Activated T-cell treated with anti-CD3 and anti-CD28 coated beads, Interleukin-2, amount 50 U/mL, for 72 hours (primary cell): ENCODE results near the gene SDC4. TPM values are rescaled to one million over a fixed set of nuclear protein-coding genes. Genes with fewer than 3 reads are reported as not detected.

Source experiments
- ATAC-seq, 2 donors: fragments of 150-1000 bp; cut with Tn5 transposase; replicated peaks in 1 of 2; 2 replicates each; pipeline ENCODE4 v1.10.0; 2021; ENCODE audit warnings: moderate library complexity in 2 of 2, mild to moderate bottlenecking in 1 of 2
- DNase-seq, 2 donors: peaks; one replicate each; pipeline ENCODE4 v3.0.0; 2021 to 2022; ENCODE audit warnings: mixed read lengths in 1 of 2
- H3K27ac Mint-ChIP-seq: one replicate; pipeline ENCODE4 v1.8.0; 2022; ENCODE audit warnings: mild to moderate bottlenecking, moderate library complexity, mixed read lengths
- H3K27me3 Mint-ChIP-seq: one replicate; pipeline ENCODE4 v1.8.0; 2022; ENCODE audit warnings: low read depth, mixed read lengths
- H3K36me3 Mint-ChIP-seq, 2 donors: one replicate each; pipeline ENCODE4 v1.8.0; 2022; ENCODE audit warnings: mixed read lengths in 2 of 2, mild to moderate bottlenecking in 1 of 2; ENCODE audit not compliant: insufficient read depth in 2 of 2
- H3K4me1 Mint-ChIP-seq: one replicate; pipeline ENCODE4 v1.8.0; 2022; ENCODE audit warnings: low read depth, mixed read lengths
- H3K4me3 Mint-ChIP-seq, 2 donors: one replicate each; pipeline ENCODE4 v1.8.0; 2022; ENCODE audit warnings: mild to moderate bottlenecking in 2 of 2, mixed read lengths in 2 of 2, moderate library complexity in 2 of 2
- H3K9me3 Mint-ChIP-seq, 2 donors: one replicate each; pipeline ENCODE4 v1.8.0; 2022; ENCODE audit warnings: mixed read lengths in 2 of 2
- total RNA-seq, 2 donors: library from RNA; stranded (reverse); gene quantifications; one replicate each; pipeline ENCODE4 v1.2.3, GENCODE V29; 2022

SDC4 gene
- total RNA-seq, 2 donors from 2014 or later, result 37.7 to 51.1 TPM

GRCh38 chr20:45345104-45345936, 2.9 kb downstream of the SDC4 start:
- Mint-ChIP-seq H3K27ac (no peak overlapping the region), H3K36me3 (peaks cover 4 to 7% of the 10 kb centered on the region in 2 donors), H3K27me3 (no peaks in the 10 kb centered on the region), H3K4me1 (peaks cover 47% of the 10 kb centered on the region), H3K4me3 (peak overlapping the region; percentile 36 to 71), H3K9me3 (no peaks in the 10 kb centered on the region)
- DNase-seq (no peak), ATAC-seq (no peak)

GRCh38 chr20:45344168-45344860, 3.9 kb downstream of the SDC4 start:
- no peaks in the 10 kb centered on the region for H3K9me3 Mint-ChIP-seq
- DNase-seq (no peak), ATAC-seq (peak in 1 of 2 donors; percentile 14)
- peak overlapping the region; percentile 15 to 71 for H3K4me3 Mint-ChIP-seq
- H3K4me1 Mint-ChIP-seq, result peaks cover 47% of the 10 kb centered on the region
- no peaks in the 10 kb centered on the region for H3K27me3 Mint-ChIP-seq
- peaks cover 7 to 8% of the 10 kb centered on the region in 2 donors for H3K36me3 Mint-ChIP-seq
- H3K27ac Mint-ChIP-seq, result no peak overlapping the region

- H3K4me3 Mint-ChIP-seq, result no peak overlapping the region
- H3K4me1 Mint-ChIP-seq, result peaks cover 43% of the 10 kb centered on the region
- H3K27me3 Mint-ChIP-seq, result no peaks in the 10 kb centered on the region
- ATAC-seq (no peak), DNase-seq (no peak)
- peaks cover 7 to 8% of the 10 kb centered on the region in 2 donors for H3K36me3 Mint-ChIP-seq
- no peak overlapping the region for H3K27ac Mint-ChIP-seq
- H3K9me3 Mint-ChIP-seq, result no peaks in the 10 kb centered on the region
Measured at GRCh38 chr20:45343532-45344167, 4.6 kb downstream of the SDC4 start.

- DNase-seq, result no peak
- Mint-ChIP-seq H3K4me1 (peaks cover 40% of the 10 kb centered on the region), H3K27me3 (no peaks in the 10 kb centered on the region), H3K4me3 (no peak overlapping the region), H3K27ac (no peak overlapping the region), H3K36me3 (peaks cover 7 to 8% of the 10 kb centered on the region in 2 donors), H3K9me3 (no peaks in the 10 kb centered on the region)
- no peak for ATAC-seq
Measured at GRCh38 chr20:45342855-45343531, 5.2 kb downstream of the SDC4 start.

GRCh38 chr20:45341939-45342854, 6.0 kb downstream of the SDC4 start:
- H3K4me3 Mint-ChIP-seq, result no peak overlapping the region

GRCh38 chr20:45341579-45341938, 6.7 kb downstream of the SDC4 start:
- Mint-ChIP-seq H3K9me3 (no peaks in the 10 kb centered on the region), H3K27ac (no peak overlapping the region), H3K4me1 (peaks cover 28% of the 10 kb centered on the region), H3K27me3 (no peaks in the 10 kb centered on the region), H3K4me3 (no peak overlapping the region), H3K36me3 (peaks cover 3 to 6% of the 10 kb centered on the region in 2 donors)
- ATAC-seq, result no peak
- no peak for DNase-seq

More at GRCh38 chr20:45341939-45342854, 6.0 kb downstream of the SDC4 start:
- ATAC-seq (no peak), DNase-seq (no peak)
- no peak overlapping the region for H3K27ac Mint-ChIP-seq
- H3K9me3 Mint-ChIP-seq, result no peaks in the 10 kb centered on the region
- no peaks in the 10 kb centered on the region for H3K27me3 Mint-ChIP-seq
- peaks cover 35% of the 10 kb centered on the region for H3K4me1 Mint-ChIP-seq
- peaks cover 6 to 7% of the 10 kb centered on the region in 2 donors for H3K36me3 Mint-ChIP-seq

- no peaks in the 10 kb centered on the region for H3K27me3 Mint-ChIP-seq
- peaks cover 1 to 6% of the 10 kb centered on the region in 2 donors for H3K36me3 Mint-ChIP-seq
Measured at GRCh38 chr20:45340951-45341350, 7.3 kb downstream of the SDC4 start.

GRCh38 chr20:45340236-45340847, 7.9 kb downstream of the SDC4 start:
- H3K36me3 Mint-ChIP-seq, result peaks cover 3% of the 10 kb centered on the region in 2 donors
- no peaks in the 10 kb centered on the region for H3K9me3 Mint-ChIP-seq
- H3K27me3 Mint-ChIP-seq, result no peaks in the 10 kb centered on the region

More at GRCh38 chr20:45340951-45341350, 7.3 kb downstream of the SDC4 start:
- ATAC-seq (no peak), DNase-seq (no peak)
- Mint-ChIP-seq H3K4me1 (peaks cover 22% of the 10 kb centered on the region), H3K4me3 (no peak overlapping the region), H3K9me3 (no peaks in the 10 kb centered on the region), H3K27ac (no peak overlapping the region)

GRCh38 chr20:45339799-45340198, 8.4 kb downstream of the SDC4 start:
- ATAC-seq (no peak), DNase-seq (no peak)
- Mint-ChIP-seq H3K9me3 (no peaks in the 10 kb centered on the region), H3K4me1 (peaks cover 11% of the 10 kb centered on the region), H3K27me3 (no peaks in the 10 kb centered on the region), H3K36me3 (peaks cover 3 to 6% of the 10 kb centered on the region in 2 donors), H3K4me3 (no peak overlapping the region), H3K27ac (no peak overlapping the region)

More at GRCh38 chr20:45340236-45340847, 7.9 kb downstream of the SDC4 start:
- Mint-ChIP-seq H3K4me1 (peaks cover 16% of the 10 kb centered on the region), H3K4me3 (no peak overlapping the region), H3K27ac (no peak overlapping the region)
- DNase-seq, result no peak
- no peak for ATAC-seq

- Mint-ChIP-seq H3K27me3 (no peaks in the 10 kb centered on the region), H3K36me3 (peaks cover 3 to 6% of the 10 kb centered on the region in 2 donors), H3K4me1 (peaks cover 4% of the 10 kb centered on the region), H3K4me3 (no peak overlapping the region), H3K27ac (no peak overlapping the region), H3K9me3 (no peaks in the 10 kb centered on the region)
- ATAC-seq, result no peak
- DNase-seq, result no peak
Measured at GRCh38 chr20:45339084-45339483, 9.1 kb downstream of the SDC4 start.

GRCh38 chr20:45338121-45339030, 9.8 kb downstream of the SDC4 start:
- DNase-seq, result no peak
- H3K9me3 Mint-ChIP-seq, result no peaks in the 10 kb centered on the region

More at GRCh38 chr20:45338121-45339030, 9.8 kb downstream of the SDC4 start:
- no peak for ATAC-seq
- H3K4me3 Mint-ChIP-seq, result no peak overlapping the region
- no peaks in the 10 kb centered on the region for H3K4me1 Mint-ChIP-seq
- no peak overlapping the region for H3K27ac Mint-ChIP-seq
- peaks cover 3 to 6% of the 10 kb centered on the region in 2 donors for H3K36me3 Mint-ChIP-seq
- H3K27me3 Mint-ChIP-seq, result no peaks in the 10 kb centered on the region
